SU-DHL-6 (cell line): Measurements from ENCODE around the gene SLC2A6.

Source experiments
- CTCF ChIP-seq: fragments of 200-600 bp; sonication (generic); IDR thresholded peaks from one replicate; pipeline ENCODE4 v1.5.1; 2017; ENCODE audit warnings: antibody characterized with exemption, mild to moderate bottlenecking, low read length, moderate library complexity; ENCODE audit not compliant: insufficient read depth, poor library complexity, severe bottlenecking
- EZH2phosphoT487 ChIP-seq: fragments of 200-600 bp; sonication (generic), shearing (Covaris generic); conservative IDR thresholded peaks from 2 replicates; pipeline ENCODE4 v1.6.1; 2018; ENCODE audit warnings: mild to moderate bottlenecking, antibody characterized with exemption, low read length, moderate library complexity, mixed read lengths

DNA sequence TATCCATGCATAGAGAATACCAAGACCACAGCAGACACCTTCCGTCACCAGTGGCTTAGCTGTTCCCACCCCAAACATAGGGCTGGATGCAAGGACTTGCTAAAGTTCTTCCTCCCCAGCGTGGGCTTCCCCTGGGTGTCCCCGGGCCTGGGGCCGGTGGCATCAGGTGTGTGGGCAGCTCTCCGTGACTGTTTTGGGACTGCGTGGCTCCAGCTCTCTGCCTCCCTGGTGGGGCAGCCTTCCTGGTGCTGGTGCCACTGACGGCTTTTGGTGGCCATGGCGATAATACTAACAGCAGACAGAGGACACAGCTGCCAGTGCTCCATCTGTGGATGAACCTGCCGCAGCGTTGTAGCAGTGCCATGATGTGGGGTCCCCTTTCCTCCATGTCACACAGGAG lies 14.3 kb downstream of the SLC2A6 start:
- TF ChIP-seq EZH2phosphoT487 = no peak
- TF ChIP-seq CTCF = no peak
